B cell (primary cell): ENCODE results near the gene CSRP3. TPM values are rescaled to one million over a fixed set of nuclear protein-coding genes. Genes with fewer than 3 reads are reported as not detected.

Experiments used
- ATAC-seq: fragments of 200-7000 bp; cut with Tn5 transposase; one replicate; pipeline ENCODE4 v1.10.0; 2021; ENCODE audit warnings: low read depth, mild to moderate bottlenecking, moderate number of reproducible peaks, moderate library complexity
- CTCF ChIA-PET: fragments of 350-600 bp; sonication (Branson Sonifier 250); formaldehyde crosslinking; loops from one replicate; lab custom pipeline; 2021; ENCODE audit warnings: antibody characterized with exemption, inconsistent platforms; lab: Charles Lee
- POLR2A ChIA-PET: fragments of 350-600 bp; sonication (Branson Sonifier 250); formaldehyde crosslinking; loops from one replicate; lab custom pipeline; 2021; ENCODE audit warnings: antibody characterized with exemption; lab: Charles Lee
- DNase-seq: peaks from one replicate; pipeline ENCODE4 v3.0.0; 2013
- H2AFZ ChIP-seq: 2 replicates; pipeline ENCODE4 v1.6.1; 2012; ENCODE audit warnings: mild to moderate bottlenecking, low read depth, low read length; ENCODE audit not compliant: insufficient read depth, poor library complexity, severe bottlenecking
- H3K27ac ChIP-seq, 2 donors: 1 replicate in 1 of 2; 2 replicates in 1 of 2; pipeline ENCODE4 v1.5.1; 2012 to 2013; ENCODE audit warnings: low read length in 2 of 2, mild to moderate bottlenecking in 2 of 2, moderate library complexity in 1 of 2
- H3K27me3 ChIP-seq, 4 experiments: fragments of 200-600 bp in 1 of 4; sonication (generic) in 1 of 4; replicated peaks in 1 of 4; 1 replicate in 2 of 4; 2 replicates in 2 of 4; pipeline versions ENCODE4 v1.6.1 to v1.7.0; 2013 to 2016; ENCODE audit warnings: low read length in 3 of 4, mild to moderate bottlenecking in 2 of 4, mixed read lengths in 1 of 4, moderate library complexity in 1 of 4; ENCODE audit not compliant: insufficient read depth in 4 of 4, control insufficient read depth in 3 of 4; ENCODE audit errors: control extremely low read depth in 1 of 4
- H3K36me3 ChIP-seq, 2 experiments: replicated peaks in 1 of 2; 1 replicate in 1 of 2; 2 replicates in 1 of 2; pipeline versions ENCODE4 v1.6.1 to v1.7.1; 2013; ENCODE audit warnings: low read length in 1 of 2; ENCODE audit not compliant: insufficient read depth in 2 of 2, control insufficient read depth in 1 of 2; ENCODE audit errors: control extremely low read depth in 1 of 2, extremely low read depth in 1 of 2
- H3K4me1 ChIP-seq, 2 donors: fragments of 200-600 bp in 1 of 2; sonication (generic) in 1 of 2; 1 replicate in 1 of 2; 2 replicates in 1 of 2; pipeline versions ENCODE4 v1.5.1 to v1.6.1; 2013 to 2017; ENCODE audit warnings: low read length in 2 of 2; ENCODE audit not compliant: control insufficient read depth in 2 of 2, insufficient read depth in 2 of 2
- H3K4me2 ChIP-seq: replicated peaks from 2 replicates; pipeline ENCODE3; 2012; ENCODE audit warnings: mild to moderate bottlenecking, low read depth, low read length; ENCODE audit not compliant: poor library complexity, severe bottlenecking
- H3K4me3 ChIP-seq, 5 experiments: fragments of 200-600 bp in 1 of 5; sonication (generic) in 1 of 5; 1 replicate in 3 of 5; 2 replicates in 2 of 5; pipeline versions ENCODE4 v1.5.1 to v1.7.0; 2011 to 2016; ENCODE audit warnings: low read length in 4 of 5, mild to moderate bottlenecking in 4 of 5, low read depth in 2 of 5, control low read depth in 1 of 5, moderate library complexity in 1 of 5; ENCODE audit not compliant: insufficient read depth in 1 of 5; ENCODE audit errors: control extremely low read depth in 1 of 5, extremely low read depth in 1 of 5
- H3K79me2 ChIP-seq: fragments of 200-600 bp; sonication (generic); one replicate; pipeline ENCODE4 v1.6.0; 2016; ENCODE audit warnings: low read length; ENCODE audit not compliant: control insufficient read depth, insufficient read depth
- H3K9ac ChIP-seq: fragments of 200-600 bp; sonication (generic); 2 replicates; pipeline ENCODE4 v1.6.1; 2017; ENCODE audit warnings: mild to moderate bottlenecking, low read length, moderate library complexity
- H3K9me3 ChIP-seq, 3 donors: one replicate each; pipeline versions ENCODE4 v1.6.1 to v1.7.1; 2013; ENCODE audit warnings: low read length in 2 of 3; ENCODE audit not compliant: control insufficient read depth in 2 of 3, insufficient read depth in 1 of 3; ENCODE audit errors: control extremely low read depth in 1 of 3
- H4K20me1 ChIP-seq: 2 replicates; pipeline ENCODE4 v1.6.0; 2012; ENCODE audit warnings: mild to moderate bottlenecking, low read length; ENCODE audit not compliant: insufficient read depth, control insufficient read depth, poor library complexity, severe bottlenecking
- H3K27ac Mint-ChIP-seq: one replicate; pipeline ENCODE4 v1.8.0; 2021; ENCODE audit warnings: mixed read lengths
- H3K27me3 Mint-ChIP-seq: one replicate; pipeline ENCODE4 v1.8.0; 2021; ENCODE audit warnings: mixed read lengths
- H3K4me1 Mint-ChIP-seq: one replicate; pipeline ENCODE4 v1.8.0; 2021; ENCODE audit warnings: mixed read lengths
- H3K4me3 Mint-ChIP-seq: one replicate; pipeline ENCODE4 v1.8.0; 2021; ENCODE audit warnings: mixed read lengths
- H3K9me3 Mint-ChIP-seq: one replicate; pipeline ENCODE4 v1.8.0; 2022; ENCODE audit warnings: mixed read lengths; ENCODE audit not compliant: insufficient read depth
- CTCF ChIP-seq: fragments of 200-600 bp; IDR thresholded peaks from one replicate; pipeline ENCODE4 v1.8.0; 2022; ENCODE audit warnings: antibody characterized with exemption, mild to moderate bottlenecking
- EZH2 ChIP-seq: IDR thresholded peaks from 2 replicates; pipeline ENCODE4 v1.6.1; 2012; ENCODE audit warnings: borderline replicate concordance, low read depth, mild to moderate bottlenecking, moderate library complexity, low read length; ENCODE audit not compliant: insufficient read depth, poor library complexity, severe bottlenecking
- WGBS: methylation state at CpG from one replicate; pipeline ENCODE4 v1.1.5; 2013; ENCODE audit warnings: missing lambda C conversion rate; ENCODE audit not compliant: insufficient coverage; 5-methylcytosine and 5-hydroxymethylcytosine counted together
- intact Hi-C: fragments of 100-400 bp; cut with micrococcal nuclease; formaldehyde crosslinking; loops from one replicate; pipeline ENCODE4 v1.10.0; 2022
- polyA plus RNA-seq: library from polyadenylated mRNA; depleted of rRNA; stranded (reverse); fragments of >200 nt; gene quantifications from 2 replicates; pipeline ENCODE4 v1.2.3, GENCODE V29; 2012
- total RNA-seq, 2 donors: library from RNA; stranded (reverse); fragments of 120-200 nt in 1 of 2; gene quantifications; 1 replicate in 1 of 2; 2 replicates in 1 of 2; pipeline versions ENCODE4 v1.2.3 to v1.2.4, GENCODE V29; 2013 to 2022

CSRP3 gene
- total and polyA plus RNA-seq, 2 donors (not counting 1 experiment from before 2014, with no cell fraction given), result not detected

DNA sequence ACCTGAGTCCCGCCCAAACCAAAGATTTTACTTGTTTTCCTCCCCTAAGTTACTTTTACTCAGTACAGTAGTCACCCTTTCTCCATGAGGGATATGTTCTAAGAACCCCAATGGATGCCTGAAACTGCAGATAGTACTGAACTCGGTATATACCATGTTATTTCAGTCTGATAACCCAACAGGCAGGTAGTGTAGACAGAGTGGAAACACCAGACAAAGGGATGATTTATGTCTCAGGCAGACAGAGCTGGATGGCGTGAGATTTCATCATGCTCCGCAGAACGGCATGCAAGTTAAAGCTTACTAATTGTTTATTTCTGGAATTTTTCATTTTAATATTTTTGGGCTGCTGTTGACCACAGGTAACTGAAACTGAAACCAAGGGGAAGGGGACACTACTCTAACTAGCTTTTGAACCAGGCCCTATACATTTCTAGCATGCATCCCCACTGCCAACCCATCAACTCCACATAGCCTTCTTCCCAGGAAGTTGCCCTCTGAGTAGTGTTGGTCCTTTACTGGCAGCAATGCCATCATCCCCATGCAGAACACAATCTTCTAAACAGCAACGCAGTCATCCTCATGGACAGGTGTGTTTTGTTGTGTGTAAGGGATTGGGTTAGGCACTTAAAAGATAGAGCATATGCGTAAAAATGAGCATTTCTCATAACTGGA, 27.7 kb downstream of the CSRP3 start:
- TF ChIP-seq EZH2, result no peak
- TF ChIP-seq CTCF, result no peak
- CTCF ChIA-PET, result no interaction called here
- POLR2A ChIA-PET, result no interaction called here
- H3K27ac Mint-ChIP-seq, result peak overlapping the region; percentile 23
- H3K27me3 Mint-ChIP-seq, result no peaks in the 10 kb centered on the region
- no peak overlapping the region for H3K4me2 ChIP-seq
- intact Hi-C loops, result no loop called here
- no peak for DNase-seq
- no peaks in the 10 kb centered on the region for H3K79me2 ChIP-seq
- 98% methylated on average over 6 of the region's 7 CpGs for WGBS
- no peak overlapping the region for H3K4me3 ChIP-seq
- no peaks in the 10 kb centered on the region for H4K20me1 ChIP-seq
- H3K9me3 ChIP-seq, result no peaks in the 10 kb centered on the region
- no peaks in the 10 kb centered on the region for H3K27me3 ChIP-seq
- no peaks in the 10 kb centered on the region for H3K4me1 ChIP-seq
- peaks cover 6 to 43% of the 10 kb centered on the region in 2 experiments for H3K36me3 ChIP-seq
- ATAC-seq, result no peak
- H3K9me3 Mint-ChIP-seq, result no peaks in the 10 kb centered on the region
- no peak overlapping the region for H3K27ac ChIP-seq
- no peak overlapping the region for H2AFZ ChIP-seq
- H3K4me3 Mint-ChIP-seq, result no peak overlapping the region
- H3K9ac ChIP-seq, result no peak overlapping the region
- peaks cover 16% of the 10 kb centered on the region for H3K4me1 Mint-ChIP-seq

GRCh38 chr11:19173004-19173689, 28.6 kb downstream of the CSRP3 start:
- Histone ChIP-seq H3K9me3 (no peaks in the 10 kb centered on the region), H4K20me1 (no peaks in the 10 kb centered on the region), H3K4me3 (no peak overlapping the region), H3K9ac (no peak overlapping the region), H3K36me3 (peaks cover 8 to 52% of the 10 kb centered on the region in 2 experiments), H3K27ac (no peak overlapping the region), H2AFZ (no peak overlapping the region), H3K79me2 (no peaks in the 10 kb centered on the region), H3K4me1 (no peaks in the 10 kb centered on the region), H3K4me2 (no peak overlapping the region), H3K27me3 (no peaks in the 10 kb centered on the region)
- Mint-ChIP-seq H3K9me3 (no peaks in the 10 kb centered on the region), H3K27me3 (no peaks in the 10 kb centered on the region), H3K4me1 (peaks cover 16% of the 10 kb centered on the region), H3K4me3 (no peak overlapping the region), H3K27ac (no peak overlapping the region)
- CTCF ChIA-PET, result no interaction called here
- POLR2A ChIA-PET, result no interaction called here
- no peak for DNase-seq
- no peak for TF ChIP-seq CTCF
- no peak for TF ChIP-seq EZH2
- ATAC-seq, result no peak
- 94% methylated on average over 5 of the region's 9 CpGs for WGBS
- intact Hi-C loops, result no loop called here
